AG08395 (cell line): Measurements from ENCODE around the gene PIP5KL1.

Source experiments
- DNase-seq: peaks from one replicate; pipeline ENCODE4 v3.0.0; 2012; ENCODE audit warnings: mixed read lengths, low spot score

PIP5KL1 gene

DNA sequence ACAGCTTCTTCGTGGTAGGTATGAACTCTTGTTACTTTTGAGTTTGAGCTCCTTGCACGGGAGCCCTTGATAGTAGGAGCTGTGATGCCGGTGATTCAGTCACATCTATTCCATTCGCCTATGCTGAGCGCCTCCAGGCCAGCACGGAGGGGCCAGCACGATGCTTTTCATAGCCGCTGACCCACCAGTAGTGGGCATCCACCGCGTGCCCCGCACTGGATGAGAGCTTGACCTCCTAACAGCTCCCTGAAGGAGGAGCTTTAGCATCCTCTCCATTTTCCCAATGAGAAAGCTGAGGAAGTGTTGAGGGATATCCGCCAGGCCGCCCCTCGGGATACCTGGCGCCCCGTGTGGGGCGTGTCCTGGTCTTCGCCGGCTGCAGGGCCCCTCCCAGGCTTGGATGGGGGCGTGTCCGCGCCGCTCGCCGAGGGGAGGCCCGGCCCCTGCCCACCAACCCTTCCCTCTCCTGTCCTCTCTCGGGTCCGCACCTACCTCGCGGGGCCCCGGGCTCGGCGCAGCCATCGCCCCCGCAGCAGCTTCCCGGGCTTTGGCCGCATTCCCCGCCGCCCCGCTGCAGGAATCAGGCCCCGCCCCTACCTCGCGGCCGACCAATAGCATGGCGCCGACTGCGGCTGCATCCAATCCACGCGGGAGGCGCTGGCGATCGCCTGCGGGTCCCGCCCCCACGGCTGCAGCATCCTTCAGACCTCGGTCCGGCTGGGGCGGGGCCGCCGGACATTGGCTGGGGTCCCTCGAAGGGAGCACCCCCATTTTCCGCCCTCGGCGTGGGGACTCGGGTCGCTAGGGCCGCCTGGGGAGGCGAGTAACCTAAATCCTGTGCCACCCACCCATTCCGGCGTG, at the start of gene PIP5KL1:
TSS of gene PIP5KL1 (minus strand) at position 547 of the 861 bp plus-strand sequence. CDS start at position 522, 25 bp downstream.
- peak; percentile 98 for DNase-seq

GRCh38 chr9:127980060-127980705, 49.6 kb upstream of the PIP5KL1 start:
- DNase-seq, result no peak

- peak; percentile 53 for DNase-seq
Observed at GRCh38 chr9:127979333-127980059, 48.9 kb upstream of the PIP5KL1 start.

GRCh38 chr9:127979015-127979332, 48.4 kb upstream of the PIP5KL1 start:
- DNase-seq, result no peak

- peak; percentile 69 for DNase-seq
Observed at GRCh38 chr9:127977884-127978647, 47.5 kb upstream of the PIP5KL1 start.

- no peak for DNase-seq
Observed at GRCh38 chr9:127977009-127977883, 46.7 kb upstream of the PIP5KL1 start.

GRCh38 chr9:127976498-127976897, 45.9 kb upstream of the PIP5KL1 start:
- no peak for DNase-seq

GRCh38 chr9:127975376-127976315, 45.1 kb upstream of the PIP5KL1 start:
- no peak for DNase-seq

- peak; percentile 68 for DNase-seq
Observed at GRCh38 chr9:127974769-127975261, 44.2 kb upstream of the PIP5KL1 start.

GRCh38 chr9:127974001-127974768, 43.6 kb upstream of the PIP5KL1 start:
- DNase-seq, result no peak

DNA sequence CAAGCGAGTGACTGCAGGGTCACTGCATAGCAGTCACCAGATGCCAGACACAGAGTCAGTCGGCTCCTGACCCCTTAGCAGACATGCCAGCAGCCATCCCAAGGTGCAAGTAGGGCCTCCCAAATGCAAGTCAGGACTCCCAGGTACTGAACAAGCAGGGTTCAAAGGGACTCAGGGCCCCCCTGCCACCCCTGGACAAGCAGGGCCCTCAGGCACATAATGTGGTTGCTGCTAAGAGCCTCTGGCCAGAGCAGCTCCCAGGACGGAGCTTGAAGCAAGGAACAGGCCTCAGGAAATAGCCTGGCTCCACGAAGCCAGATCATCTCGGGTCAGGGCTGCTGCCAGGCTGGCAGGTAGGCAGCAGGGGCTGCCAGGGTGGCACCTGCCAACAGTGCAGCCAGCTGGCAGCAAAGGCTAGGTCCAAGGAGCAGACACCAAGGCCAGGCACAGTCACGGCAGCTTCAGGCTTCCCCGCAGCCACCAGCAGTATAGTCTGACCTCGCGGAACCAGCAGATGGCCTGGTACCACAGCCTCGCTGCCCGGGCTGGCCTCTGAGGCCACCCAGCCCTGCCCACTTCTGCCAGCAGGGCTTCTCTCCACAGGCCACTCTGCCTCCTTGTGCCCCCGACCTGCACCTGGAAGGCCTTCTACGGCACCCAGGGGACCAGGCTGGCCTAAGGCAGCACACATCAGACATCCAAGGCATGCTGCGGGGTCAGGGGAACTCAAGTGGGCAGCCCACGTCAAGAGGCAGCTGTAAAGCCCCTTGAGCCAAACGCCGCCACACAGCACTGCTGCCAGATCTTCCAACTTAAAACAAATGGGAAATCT, 42.8 kb upstream of the PIP5KL1 start:
- DNase-seq, result no peak

DNA sequence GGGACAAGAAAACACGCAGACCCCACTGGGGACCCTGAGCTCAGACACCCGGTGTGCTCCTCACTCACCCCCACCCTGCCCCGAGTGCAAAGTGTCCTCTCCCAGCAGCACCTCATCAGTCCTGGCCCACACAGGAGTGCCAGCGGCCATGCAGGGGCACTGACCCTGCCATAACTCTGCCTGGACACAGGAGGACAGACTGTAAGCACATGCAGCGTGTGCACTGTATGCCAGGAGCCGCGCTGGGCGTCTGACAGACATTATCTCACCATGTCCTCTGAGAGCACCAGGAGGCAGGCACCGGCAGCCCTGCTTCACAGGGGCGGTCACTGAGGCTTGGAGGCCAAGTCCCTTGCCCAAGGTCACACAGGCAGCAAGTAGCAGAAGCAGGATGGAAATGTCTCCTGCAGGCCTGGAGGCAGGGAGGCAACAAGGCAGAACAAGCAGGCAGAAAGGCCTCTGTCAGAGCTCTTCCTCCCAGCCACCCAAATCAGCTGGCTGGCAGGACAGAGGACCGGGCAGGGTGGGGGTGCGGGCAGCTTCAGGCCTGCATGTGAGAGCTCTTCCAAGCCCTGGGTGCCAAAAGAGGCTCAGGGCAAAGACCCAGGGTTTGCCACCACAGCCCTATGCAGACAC, 41.8 kb upstream of the PIP5KL1 start:
- no peak for DNase-seq

- no peak for DNase-seq
Observed at GRCh38 chr9:127971357-127972235, 41.0 kb upstream of the PIP5KL1 start.

DNA sequence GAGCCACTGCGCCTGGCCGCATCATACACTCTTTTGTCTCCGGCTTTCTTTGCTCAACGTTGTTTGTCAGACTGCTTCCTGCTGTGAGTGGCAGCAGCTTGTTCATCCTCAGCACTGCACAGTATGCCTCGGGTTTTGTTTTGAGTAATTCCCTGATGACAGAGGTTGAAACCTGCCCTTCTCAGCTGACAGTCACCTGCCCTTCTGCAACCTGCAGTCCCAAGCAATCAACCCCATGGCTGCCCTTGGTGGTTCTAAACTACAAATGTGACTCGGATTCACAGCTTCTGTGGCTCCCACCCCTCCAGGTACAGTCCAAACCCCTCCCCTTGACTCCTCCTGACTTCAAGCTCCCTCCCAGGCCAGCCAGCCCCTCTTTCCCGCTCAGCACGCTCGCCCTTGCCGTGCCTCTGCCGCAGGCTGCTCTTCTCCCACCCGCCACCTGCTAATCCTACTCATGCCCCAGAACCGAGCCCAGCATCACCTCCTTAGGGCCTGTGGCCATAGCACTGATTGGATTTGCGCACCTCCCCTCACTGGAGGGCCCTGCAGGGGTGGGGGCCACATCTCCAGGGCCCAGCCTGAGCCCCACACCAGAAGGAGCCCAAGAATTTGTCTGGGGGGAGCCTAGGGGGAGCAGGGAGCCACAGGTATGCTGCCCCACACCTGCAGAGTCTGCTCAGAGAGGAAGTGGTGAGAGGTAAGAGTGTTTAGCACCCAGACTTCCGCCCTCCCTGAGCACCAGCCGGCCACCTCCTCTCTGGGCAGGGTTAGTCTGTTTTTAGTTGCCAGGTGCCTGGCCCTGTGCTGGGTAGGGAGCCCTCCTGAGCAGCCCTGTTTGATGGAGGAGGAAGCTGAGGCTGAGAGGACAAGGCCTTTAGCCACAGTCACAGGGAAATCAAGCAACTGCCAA, 40.1 kb upstream of the PIP5KL1 start:
- DNase-seq, result no peak

- peak; percentile 90 for DNase-seq
Observed at GRCh38 chr9:127968700-127969383, 38.3 kb upstream of the PIP5KL1 start.
